ENCODE measurements around the gene SEC22A.

The SEC22A gene

GRCh38 chr3:123303976-123304560 is 102.3 kb downstream of the SEC22A start:
- no peak overlapping the region for H3K27ac Mint-ChIP-seq

GRCh38 chr3:123305192-123305591 is 103.4 kb downstream of the SEC22A start:
- ATAC-seq (ENCODE audit: low read depth) (no peak), DNase-seq (ENCODE audit: low spot score in 2 of 2) (no peak)
- H3K36me3 Mint-ChIP-seq, result peaks cover 1% of the 10 kb centered on the region
- peaks cover 7% of the 10 kb centered on the region for H3K27me3 Mint-ChIP-seq
- no peaks in the 10 kb centered on the region for H3K4me1 Mint-ChIP-seq
- H3K9me3 Mint-ChIP-seq, result no peaks in the 10 kb centered on the region
- H3K27ac Mint-ChIP-seq, result no peak overlapping the region
- H3K4me3 Mint-ChIP-seq, result no peak overlapping the region

More at GRCh38 chr3:123303976-123304560, 102.3 kb downstream of the SEC22A start:
- peaks cover 1% of the 10 kb centered on the region for H3K36me3 Mint-ChIP-seq
- ATAC-seq (ENCODE audit: low read depth) (no peak), DNase-seq (ENCODE audit: low spot score in 2 of 2) (no peak)
- no peaks in the 10 kb centered on the region for H3K4me1 Mint-ChIP-seq
- no peaks in the 10 kb centered on the region for H3K9me3 Mint-ChIP-seq
- peaks cover 7% of the 10 kb centered on the region for H3K27me3 Mint-ChIP-seq
- H3K4me3 Mint-ChIP-seq, result no peak overlapping the region

DNA sequence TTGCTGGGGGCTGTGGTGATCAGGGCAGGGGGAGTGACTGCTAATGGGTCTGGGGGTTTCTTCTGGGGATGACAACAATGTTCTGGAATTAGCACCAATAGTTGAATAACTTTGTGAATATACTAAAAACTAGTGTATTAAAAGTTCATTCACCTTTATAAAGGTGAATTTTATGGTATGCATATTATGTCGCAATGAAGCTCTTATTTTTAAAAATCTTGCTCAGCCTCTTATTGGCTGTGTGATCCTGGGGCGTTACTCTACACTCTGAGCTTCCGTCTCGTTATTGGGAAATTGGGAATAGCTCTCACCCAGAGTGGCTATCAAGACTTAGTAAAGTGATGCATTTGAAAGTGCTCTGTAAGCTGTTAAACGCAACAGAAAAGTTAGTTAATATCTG is 105.3 kb downstream of the SEC22A start:
- Mint-ChIP-seq H3K36me3 (peaks cover 1% of the 10 kb centered on the region), H3K4me3 (no peak overlapping the region), H3K27me3 (peaks cover 7% of the 10 kb centered on the region), H3K9me3 (no peaks in the 10 kb centered on the region), H3K4me1 (no peaks in the 10 kb centered on the region), H3K27ac (no peak overlapping the region)
- ATAC-seq (ENCODE audit: low read depth) (no peak), DNase-seq (ENCODE audit: low spot score in 2 of 2) (no peak)

DNA sequence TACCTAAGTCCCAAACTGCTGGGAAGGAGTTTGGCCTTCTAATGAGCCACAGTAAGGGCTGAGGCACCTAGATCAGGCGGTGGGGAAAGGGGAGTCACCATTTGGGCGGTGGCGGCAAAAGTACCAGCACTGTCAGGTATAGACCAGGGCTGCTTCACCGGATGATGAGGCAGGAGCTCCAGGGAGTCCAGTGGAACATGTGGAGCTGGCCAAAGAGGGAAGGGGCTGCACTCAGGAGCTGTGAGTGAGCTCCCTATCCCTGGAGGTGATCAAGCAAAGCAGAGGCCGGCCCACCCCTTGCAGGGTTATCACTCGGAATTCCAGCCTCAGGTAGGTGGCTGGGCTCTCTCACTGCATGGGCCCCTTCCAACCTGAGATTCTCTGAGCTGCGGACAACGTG is 108.4 kb downstream of the SEC22A start:
- H3K36me3 Mint-ChIP-seq, result no peaks in the 10 kb centered on the region
- peaks cover 4% of the 10 kb centered on the region for H3K4me1 Mint-ChIP-seq
- H3K27ac Mint-ChIP-seq, result no peak overlapping the region
- H3K27me3 Mint-ChIP-seq, result peaks cover 6% of the 10 kb centered on the region
- H3K9me3 Mint-ChIP-seq, result no peaks in the 10 kb centered on the region
- no peak for DNase-seq (ENCODE audit: low spot score in 2 of 2)
- no peak for ATAC-seq (ENCODE audit: low read depth)
- H3K4me3 Mint-ChIP-seq, result no peak overlapping the region

DNA sequence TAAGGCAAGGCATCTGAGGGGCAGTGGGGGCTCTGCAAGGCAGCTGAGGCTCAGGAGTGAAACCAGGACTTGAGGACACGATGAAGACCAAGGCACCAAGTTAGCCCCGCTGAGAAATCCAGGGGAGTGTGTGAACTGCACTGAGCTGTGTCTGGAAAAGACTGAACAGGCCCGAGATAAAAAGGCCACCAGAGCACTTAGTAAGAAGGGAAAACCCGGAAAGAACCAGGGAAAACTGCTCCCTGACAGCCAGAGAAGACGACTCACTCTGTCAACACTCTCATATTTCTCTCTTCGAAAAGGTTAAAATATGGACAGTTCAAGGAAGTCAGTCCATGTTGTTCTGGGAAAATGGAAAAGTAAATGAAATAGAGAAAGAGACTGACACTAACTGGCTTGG is 109.0 kb downstream of the SEC22A start:
- Mint-ChIP-seq H3K36me3 (no peaks in the 10 kb centered on the region), H3K27ac (no peak overlapping the region), H3K9me3 (no peaks in the 10 kb centered on the region), H3K27me3 (peaks cover 5% of the 10 kb centered on the region), H3K4me1 (peaks cover 4% of the 10 kb centered on the region), H3K4me3 (no peak overlapping the region)
- no peak for ATAC-seq (ENCODE audit: low read depth)
- DNase-seq (ENCODE audit: low spot score in 2 of 2), result no peak

DNA sequence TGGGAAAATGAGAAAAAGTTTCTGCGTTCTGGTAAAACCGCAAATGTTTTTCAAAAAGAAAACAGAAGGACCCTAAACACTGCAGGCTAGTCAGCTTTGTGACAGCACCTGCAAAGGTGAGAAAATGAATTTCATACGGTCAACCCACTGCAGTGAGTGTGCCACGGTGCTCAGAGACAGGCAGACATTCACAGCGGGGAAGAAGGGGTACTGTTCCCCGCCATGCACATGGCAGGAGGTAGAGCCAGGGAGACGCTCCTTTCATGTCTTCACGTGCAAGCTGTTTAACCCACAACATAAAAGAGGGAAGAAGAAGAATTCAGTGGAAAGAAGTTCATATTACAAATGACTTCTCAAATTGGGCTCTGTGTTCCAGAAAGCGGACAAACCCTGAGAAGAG is 109.5 kb downstream of the SEC22A start:
- Mint-ChIP-seq H3K27me3 (peaks cover 6% of the 10 kb centered on the region), H3K9me3 (no peaks in the 10 kb centered on the region), H3K4me1 (peaks cover 4% of the 10 kb centered on the region), H3K36me3 (no peaks in the 10 kb centered on the region), H3K4me3 (no peak overlapping the region), H3K27ac (no peak overlapping the region)
- DNase-seq (ENCODE audit: low spot score in 2 of 2) (no peak), ATAC-seq (ENCODE audit: low read depth) (no peak)

GRCh38 chr3:123312331-123313265 is 110.9 kb downstream of the SEC22A start:
- Mint-ChIP-seq H3K4me1 (peaks cover 4% of the 10 kb centered on the region), H3K27ac (no peak overlapping the region), H3K9me3 (no peaks in the 10 kb centered on the region), H3K36me3 (no peaks in the 10 kb centered on the region), H3K27me3 (peaks cover 7% of the 10 kb centered on the region), H3K4me3 (no peak overlapping the region)
- DNase-seq (ENCODE audit: low spot score in 2 of 2) (no peak), ATAC-seq (ENCODE audit: low read depth) (no peak)

GRCh38 chr3:123313889-123314288 is 112.1 kb downstream of the SEC22A start:
- Mint-ChIP-seq H3K4me1 (peaks cover 4% of the 10 kb centered on the region), H3K27me3 (peaks cover 10% of the 10 kb centered on the region), H3K27ac (no peak overlapping the region), H3K9me3 (no peaks in the 10 kb centered on the region), H3K36me3 (no peaks in the 10 kb centered on the region), H3K4me3 (no peak overlapping the region)
- ATAC-seq (ENCODE audit: low read depth) (no peak), DNase-seq (ENCODE audit: low spot score in 2 of 2) (no peak)

DNA sequence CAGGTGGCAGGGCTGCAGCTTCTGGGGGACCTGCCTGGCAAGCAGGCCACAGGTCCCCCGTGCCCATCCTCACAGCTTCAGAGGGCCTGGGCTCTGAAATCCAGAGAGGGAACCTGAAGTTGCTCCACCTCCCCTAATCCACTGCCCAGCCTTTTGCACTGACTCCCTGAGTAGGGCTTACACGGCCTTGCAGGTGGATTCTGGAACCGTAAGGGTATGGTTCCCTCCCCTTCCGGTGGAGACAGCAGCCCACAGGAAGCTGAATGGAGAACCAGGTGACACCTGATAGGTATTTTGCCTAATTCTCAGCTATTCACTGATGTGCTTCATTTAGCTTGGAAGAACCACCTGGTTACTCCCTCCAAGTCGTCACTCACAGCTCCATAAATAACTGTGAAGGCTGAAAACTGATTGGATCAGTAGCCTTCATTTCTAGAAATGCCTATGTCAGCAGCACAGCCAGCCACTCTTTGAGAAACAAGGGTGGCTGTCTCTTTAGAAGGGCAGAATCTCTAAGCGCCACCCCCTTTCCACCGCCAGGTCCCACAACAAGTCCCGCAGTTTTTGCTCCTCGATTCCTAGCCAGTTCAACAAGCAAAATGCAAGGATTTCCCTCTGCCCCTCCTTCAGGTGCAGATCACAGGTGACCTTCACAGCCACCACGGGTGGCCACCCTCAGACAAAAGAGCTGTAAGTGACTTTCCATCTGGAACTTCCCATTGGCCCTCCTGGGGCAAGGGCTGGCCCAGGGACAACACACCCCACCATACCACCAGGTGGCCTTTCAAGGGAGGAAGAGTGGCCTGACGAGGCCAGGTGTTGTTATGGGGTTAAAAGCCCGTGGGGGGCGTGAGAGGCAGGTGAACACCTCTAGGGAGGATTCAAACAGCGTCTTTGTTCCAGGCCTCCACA is 112.9 kb downstream of the SEC22A start:
- Mint-ChIP-seq H3K27me3 (peaks cover 10% of the 10 kb centered on the region), H3K9me3 (no peaks in the 10 kb centered on the region), H3K4me1 (peaks cover 4% of the 10 kb centered on the region), H3K4me3 (no peak overlapping the region), H3K36me3 (no peaks in the 10 kb centered on the region), H3K27ac (no peak overlapping the region)
- ATAC-seq (ENCODE audit: low read depth), result no peak
- no peak for DNase-seq (ENCODE audit: low spot score in 2 of 2)

GRCh38 chr3:123315271-123315595 is 113.5 kb downstream of the SEC22A start:
- DNase-seq (ENCODE audit: low spot score in 2 of 2) (no peak), ATAC-seq (ENCODE audit: low read depth) (no peak)
- no peaks in the 10 kb centered on the region for H3K9me3 Mint-ChIP-seq
- no peaks in the 10 kb centered on the region for H3K36me3 Mint-ChIP-seq
- H3K4me1 Mint-ChIP-seq, result peaks cover 4% of the 10 kb centered on the region
- no peak overlapping the region for H3K27ac Mint-ChIP-seq
- peaks cover 11% of the 10 kb centered on the region for H3K27me3 Mint-ChIP-seq
- H3K4me3 Mint-ChIP-seq, result no peak overlapping the region

GRCh38 chr3:123317716-123318115 is 116.0 kb downstream of the SEC22A start:
- DNase-seq (ENCODE audit: low spot score in 2 of 2), result no peak
- H3K9me3 Mint-ChIP-seq, result no peaks in the 10 kb centered on the region
- peaks cover 15% of the 10 kb centered on the region for H3K27me3 Mint-ChIP-seq
- ATAC-seq (ENCODE audit: low read depth), result no peak
- H3K36me3 Mint-ChIP-seq, result no peaks in the 10 kb centered on the region
- H3K4me1 Mint-ChIP-seq, result peaks cover 4% of the 10 kb centered on the region
- no peak overlapping the region for H3K27ac Mint-ChIP-seq
- H3K4me3 Mint-ChIP-seq, result no peak overlapping the region

DNA sequence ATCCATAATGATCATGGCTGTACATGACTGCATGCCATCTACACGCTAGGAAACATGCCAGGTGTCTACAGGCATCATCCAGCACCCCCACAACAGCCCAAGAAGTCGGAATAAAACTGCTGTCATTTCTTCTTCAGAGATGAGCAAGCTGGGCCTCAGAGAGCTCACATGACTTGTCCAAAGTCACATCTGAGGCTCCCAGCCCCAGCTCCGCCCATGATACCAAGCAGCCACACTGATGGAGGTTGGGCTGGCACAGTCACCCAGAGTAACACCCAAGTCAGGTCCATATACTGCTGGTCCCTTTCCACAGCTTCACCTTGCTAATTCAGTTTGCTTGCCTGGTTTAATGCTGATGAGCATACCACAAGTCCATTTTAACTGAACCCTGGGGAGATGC is 116.6 kb downstream of the SEC22A start:
- ATAC-seq (ENCODE audit: low read depth), result no peak

DNA sequence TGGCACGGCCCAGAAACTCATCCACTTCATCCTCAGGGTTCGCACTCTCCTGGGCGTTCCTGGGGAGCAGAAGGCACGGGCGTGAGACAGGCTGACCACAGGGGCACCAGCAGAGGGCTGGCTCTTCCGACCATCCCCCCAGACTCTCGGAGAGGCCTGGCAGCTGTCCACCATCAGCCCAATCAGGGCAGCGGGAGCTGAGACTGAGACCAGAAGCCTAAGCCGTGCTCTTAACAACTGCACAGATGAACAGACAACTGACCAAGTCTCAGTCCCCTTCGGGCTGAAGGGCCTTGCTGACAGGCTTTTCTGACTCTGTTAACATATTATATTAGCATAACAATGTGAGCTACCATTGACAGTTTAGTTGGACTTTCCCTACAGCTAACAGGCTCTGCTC is 118.0 kb downstream of the SEC22A start:
- Mint-ChIP-seq H3K9me3 (no peaks in the 10 kb centered on the region), H3K27me3 (peaks cover 27% of the 10 kb centered on the region), H3K4me3 (no peak overlapping the region), H3K4me1 (peaks cover 3% of the 10 kb centered on the region), H3K36me3 (no peaks in the 10 kb centered on the region), H3K27ac (no peak overlapping the region)
- DNase-seq (ENCODE audit: low spot score in 2 of 2) (no peak), ATAC-seq (ENCODE audit: low read depth) (no peak)

More for the DNA sequence above, 116.6 kb downstream of the SEC22A start:
- no peak for DNase-seq (ENCODE audit: low spot score in 2 of 2)
- H3K27me3 Mint-ChIP-seq, result peaks cover 20% of the 10 kb centered on the region
- H3K4me1 Mint-ChIP-seq, result peaks cover 4% of the 10 kb centered on the region
- H3K4me3 Mint-ChIP-seq, result no peak overlapping the region
- no peak overlapping the region for H3K27ac Mint-ChIP-seq
- no peaks in the 10 kb centered on the region for H3K9me3 Mint-ChIP-seq
- H3K36me3 Mint-ChIP-seq, result no peaks in the 10 kb centered on the region

GRCh38 chr3:123320221-123320620 is 118.5 kb downstream of the SEC22A start:
- Mint-ChIP-seq H3K4me3 (no peak overlapping the region), H3K36me3 (no peaks in the 10 kb centered on the region), H3K27me3 (peaks cover 24% of the 10 kb centered on the region), H3K4me1 (no peaks in the 10 kb centered on the region), H3K27ac (no peak overlapping the region), H3K9me3 (no peaks in the 10 kb centered on the region)
- DNase-seq (ENCODE audit: low spot score in 2 of 2), result no peak
- ATAC-seq (ENCODE audit: low read depth), result no peak
